Neuronal stem cell (in vitro differentiated cells): ENCODE data around the gene C14orf180.

Experiments used
- DNase-seq: peaks from one replicate; pipeline ENCODE4 v3.0.0-alpha.2; 2013; ENCODE audit warnings: low spot score
- H2AFZ ChIP-seq: one replicate; pipeline ENCODE4 v1.6.1; 2013; ENCODE audit warnings: mild to moderate bottlenecking, low read length, inconsistent platforms
- H2AK5ac ChIP-seq: 2 replicates; pipeline ENCODE4 v1.6.1; 2013; ENCODE audit warnings: low read depth, mild to moderate bottlenecking, inconsistent platforms, low read length, moderate library complexity, mixed read lengths
- H2BK120ac ChIP-seq: 2 replicates; pipeline ENCODE4 v1.6.1; 2013; ENCODE audit warnings: low read depth, mild to moderate bottlenecking, inconsistent platforms, low read length, moderate library complexity, mixed read lengths
- H2BK12ac ChIP-seq: one replicate; pipeline ENCODE4 v1.6.1; 2013; ENCODE audit warnings: low read length, inconsistent platforms
- H2BK15ac ChIP-seq: 2 replicates; pipeline ENCODE4 v1.6.1; 2013; ENCODE audit warnings: mild to moderate bottlenecking, low read length, inconsistent platforms, mixed read lengths
- H2BK5ac ChIP-seq: one replicate; pipeline ENCODE4 v1.6.1; 2013; ENCODE audit warnings: inconsistent platforms, mild to moderate bottlenecking, low read length, moderate library complexity
- H3K14ac ChIP-seq: one replicate; pipeline ENCODE4 v1.6.1; 2013; ENCODE audit warnings: low read length, inconsistent platforms
- H3K18ac ChIP-seq: 2 replicates; pipeline ENCODE4 v1.6.1; 2013; ENCODE audit warnings: low read length, inconsistent platforms
- H3K23ac ChIP-seq: 2 replicates; pipeline ENCODE4 v1.6.1; 2013; ENCODE audit warnings: low read depth, mild to moderate bottlenecking, mixed read lengths, low read length, inconsistent platforms; ENCODE audit not compliant: poor library complexity
- H3K27ac ChIP-seq: replicated peaks from 3 replicates; pipeline ENCODE4 v1.5.1; 2013; ENCODE audit warnings: low read length, inconsistent platforms
- H3K27me3 ChIP-seq, 3 experiments: 2 replicates each; pipeline ENCODE4 v1.6.1; 2013; ENCODE audit warnings: low read length in 3 of 3, mild to moderate bottlenecking in 2 of 3, inconsistent platforms in 1 of 3, low read depth in 1 of 3, mixed read lengths in 1 of 3, moderate library complexity in 1 of 3; ENCODE audit not compliant: control insufficient read depth in 3 of 3, insufficient read depth in 3 of 3
- H3K36me3 ChIP-seq, 2 donors: replicated peaks in 1 of 2; 2 replicates each; pipeline ENCODE4 v1.6.1; 2013; ENCODE audit warnings: low read length in 2 of 2; ENCODE audit not compliant: control insufficient read depth in 2 of 2, insufficient read depth in 2 of 2
- H3K4ac ChIP-seq: 2 replicates; pipeline ENCODE4 v1.6.1; 2013; ENCODE audit warnings: inconsistent platforms, mild to moderate bottlenecking, low read length, moderate library complexity
- H3K4me1 ChIP-seq, 2 donors: 1 replicate in 1 of 2; 2 replicates in 1 of 2; pipeline ENCODE4 v1.6.1; 2013; ENCODE audit warnings: low read length in 2 of 2, low read depth in 1 of 2; ENCODE audit not compliant: control insufficient read depth in 2 of 2, insufficient read depth in 1 of 2
- H3K4me2 ChIP-seq: one replicate; pipeline ENCODE4 v1.6.1; 2013; ENCODE audit warnings: mild to moderate bottlenecking, low read length, inconsistent platforms; ENCODE audit not compliant: insufficient read depth, poor library complexity, severe bottlenecking
- H3K4me3 ChIP-seq, 2 donors: 2 replicates each; pipeline ENCODE4 v1.5.1; 2013; ENCODE audit warnings: low read length in 2 of 2, mild to moderate bottlenecking in 2 of 2, inconsistent platforms in 1 of 2, moderate library complexity in 1 of 2
- H3K79me1 ChIP-seq: one replicate; pipeline ENCODE4 v1.6.1; 2013; ENCODE audit warnings: low read depth, mild to moderate bottlenecking, inconsistent platforms, low read length, moderate library complexity
- H3K9ac ChIP-seq: one replicate; pipeline ENCODE4 v1.6.1; 2013; ENCODE audit warnings: mild to moderate bottlenecking, low read depth, low read length, inconsistent platforms; ENCODE audit not compliant: poor library complexity
- H3K9me3 ChIP-seq, 2 donors: replicated peaks in 1 of 2; 2 replicates each; pipeline versions ENCODE3 to v1.6.1; 2013; ENCODE audit warnings: low read length in 2 of 2, mild to moderate bottlenecking in 2 of 2, inconsistent platforms in 1 of 2, low read depth in 1 of 2, mixed read lengths in 1 of 2, moderate library complexity in 1 of 2; ENCODE audit not compliant: control insufficient read depth in 2 of 2, insufficient read depth in 1 of 2
- H4K8ac ChIP-seq: one replicate; pipeline ENCODE4 v1.6.1; 2013; ENCODE audit warnings: low read depth, mild to moderate bottlenecking, inconsistent platforms, low read length, moderate library complexity
- H4K91ac ChIP-seq: one replicate; pipeline ENCODE4 v1.6.1; 2013; ENCODE audit warnings: low read length, low read depth, mild to moderate bottlenecking, inconsistent platforms; ENCODE audit not compliant: poor library complexity
- WGBS, 2 donors: extraction: QIAGEN DNeasy Blood & Tissue Kit; methylation state at CpG; one replicate each; pipeline ENCODE4 v1.1.7; 2013; ENCODE audit warnings: missing lambda C conversion rate in 2 of 2, mixed read lengths in 1 of 2; ENCODE audit not compliant: insufficient read length in 2 of 2, insufficient replicate concordance in 1 of 2; ENCODE audit errors: extremely low coverage in 2 of 2; 5-methylcytosine and 5-hydroxymethylcytosine counted together

The C14orf180 gene

DNA sequence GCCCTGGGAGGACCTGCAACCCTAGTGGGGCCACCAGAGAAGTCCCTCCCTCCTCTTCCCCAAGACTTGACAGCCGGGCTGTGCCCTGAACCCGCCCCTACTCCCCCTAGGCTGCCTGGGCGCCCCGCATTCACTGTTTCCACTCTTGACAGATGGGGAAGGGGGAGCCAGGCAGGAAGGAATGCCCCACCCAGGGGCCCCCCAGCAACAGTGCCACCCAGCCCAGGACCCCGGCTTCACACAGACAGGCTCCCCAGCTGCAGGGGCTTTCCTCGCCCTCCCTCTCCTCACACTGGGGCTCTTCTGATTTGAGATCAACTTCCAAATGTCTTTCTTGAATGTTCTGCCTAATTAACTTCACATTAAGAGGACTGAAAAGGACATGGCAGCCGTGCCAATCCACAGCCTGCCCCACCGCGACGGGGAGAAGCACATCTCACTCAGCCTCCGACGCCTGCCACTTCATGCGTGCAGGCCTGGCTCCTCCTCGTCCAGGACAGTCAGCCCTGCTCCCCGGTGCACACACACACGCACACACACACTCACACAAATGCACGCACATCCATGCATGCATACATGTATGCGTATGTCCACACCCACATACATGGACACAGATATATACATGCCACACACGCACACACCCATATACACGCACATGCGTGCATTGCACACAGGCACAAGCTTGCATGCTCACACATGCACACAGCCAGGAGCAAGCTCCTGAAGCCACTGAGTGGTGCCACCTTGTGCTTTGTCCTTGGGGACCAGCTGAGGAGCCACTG lies 19.6 kb upstream of the C14orf180 start:
- H2AK5ac ChIP-seq = peak overlapping the region; percentile 47
- H3K4ac ChIP-seq = no peak overlapping the region
- H3K27me3 ChIP-seq = peaks cover 0 to 54% (median 0%) of the 10 kb centered on the region in 3 experiments
- no peak overlapping the region for H3K23ac ChIP-seq
- peak overlapping the region in 1 of 2 donors; percentile 66 for H3K4me3 ChIP-seq
- H3K27ac ChIP-seq = no peak overlapping the region
- H2AFZ ChIP-seq = no peak overlapping the region
- H2BK120ac ChIP-seq = no peak overlapping the region
- H3K36me3 ChIP-seq = no peaks in the 10 kb centered on the region
- peaks cover 2% of the 10 kb centered on the region for H3K79me1 ChIP-seq
- no peaks in the 10 kb centered on the region for H3K9me3 ChIP-seq
- no CpG with 5 or more reads among the region's 21 CpGs for WGBS, 2 donors
- no peak overlapping the region for H3K4me2 ChIP-seq
- H3K18ac ChIP-seq = peak overlapping the region; percentile 66
- no peak overlapping the region for H2BK15ac ChIP-seq
- no peak overlapping the region for H2BK12ac ChIP-seq
- H3K4me1 ChIP-seq = peaks cover 5 to 11% of the 10 kb centered on the region in 2 donors
- no peak overlapping the region for H4K91ac ChIP-seq
- peak overlapping the region; percentile 1 for H4K8ac ChIP-seq
- H3K9ac ChIP-seq = no peak overlapping the region
- peak overlapping the region; percentile 10 for H3K14ac ChIP-seq
- DNase-seq = no peak
- no peak overlapping the region for H2BK5ac ChIP-seq

DNA sequence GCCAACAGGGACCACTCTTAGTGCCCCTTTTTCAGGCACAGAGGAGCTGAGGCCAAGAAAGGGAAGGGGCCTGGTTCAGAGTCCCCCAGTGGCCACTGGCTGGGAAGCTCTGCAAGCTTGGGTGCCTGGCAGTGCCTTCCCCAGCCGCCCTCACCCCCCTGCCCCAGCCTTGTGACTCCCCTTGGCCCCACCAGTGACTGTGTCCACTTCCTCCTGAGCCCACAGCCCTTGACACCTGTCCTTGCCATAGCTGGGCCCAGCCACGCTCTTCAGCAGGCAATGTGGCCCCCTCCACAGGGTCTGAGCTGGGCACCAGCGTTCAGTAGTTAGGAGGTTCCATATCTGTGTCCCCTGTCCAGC lies 19.0 kb upstream of the C14orf180 start:
- H3K4me2 ChIP-seq = no peak overlapping the region
- peaks cover 2% of the 10 kb centered on the region for H3K79me1 ChIP-seq
- no peak overlapping the region for H2BK120ac ChIP-seq
- DNase-seq = no peak
- no peak overlapping the region for H3K4me3 ChIP-seq
- H2BK15ac ChIP-seq = peak overlapping the region; percentile 26
- H3K23ac ChIP-seq = no peak overlapping the region
- H3K27ac ChIP-seq = no peak overlapping the region
- peak overlapping the region; percentile 47 for H2AK5ac ChIP-seq
- no peak overlapping the region for H4K8ac ChIP-seq
- H3K36me3 ChIP-seq = no peaks in the 10 kb centered on the region
- H4K91ac ChIP-seq = no peak overlapping the region
- no peak overlapping the region for H3K4ac ChIP-seq
- peak overlapping the region; percentile 53 for H2BK12ac ChIP-seq
- peak overlapping the region; percentile 66 for H3K18ac ChIP-seq
- H3K4me1 ChIP-seq = peaks cover 5 to 11% of the 10 kb centered on the region in 2 donors
- H3K9ac ChIP-seq = no peak overlapping the region
- H3K27me3 ChIP-seq = peaks cover 0 to 55% (median 0%) of the 10 kb centered on the region in 3 experiments
- no CpG with 5 or more reads among the region's 3 CpGs for WGBS, 2 donors
- H2AFZ ChIP-seq = no peak overlapping the region
- no peak overlapping the region for H2BK5ac ChIP-seq
- peak overlapping the region; percentile 14 for H3K14ac ChIP-seq
- no peaks in the 10 kb centered on the region for H3K9me3 ChIP-seq

DNA sequence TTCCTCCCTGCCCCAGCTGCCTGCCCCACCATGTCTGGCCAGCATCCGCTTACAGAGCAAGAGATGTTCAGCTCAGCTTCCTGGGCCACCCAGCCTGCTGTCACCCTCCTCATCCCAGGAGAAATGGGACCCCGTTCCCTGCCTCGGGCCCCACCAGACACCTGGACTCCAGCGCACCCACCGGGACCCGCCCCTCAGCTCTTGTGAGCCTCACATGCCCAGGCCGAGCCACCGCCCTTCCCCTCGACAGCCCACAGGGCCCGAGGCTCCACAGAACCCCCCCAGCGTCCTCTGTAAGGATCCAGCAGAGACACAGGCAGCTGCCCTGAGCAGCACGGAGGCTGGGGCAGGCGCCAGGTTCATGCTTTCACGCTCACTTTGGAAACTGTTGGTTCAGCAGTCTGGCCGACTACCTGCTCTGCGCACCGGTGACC lies 18.4 kb upstream of the C14orf180 start:
- Histone ChIP-seq H3K4ac (no peak overlapping the region), H3K4me3 (no peak overlapping the region), H2BK120ac (no peak overlapping the region), H4K8ac (no peak overlapping the region), H2AFZ (no peak overlapping the region), H3K4me2 (no peak overlapping the region), H4K91ac (no peak overlapping the region), H3K23ac (no peak overlapping the region), H2AK5ac (peak overlapping the region; percentile 71), H3K79me1 (peaks cover 2% of the 10 kb centered on the region), H2BK5ac (no peak overlapping the region), H3K4me1 (peaks cover 5 to 11% of the 10 kb centered on the region in 2 donors), H3K18ac (peak overlapping the region; percentile 78), H3K9ac (no peak overlapping the region), H2BK15ac (peak overlapping the region; percentile 38), H3K36me3 (no peaks in the 10 kb centered on the region), H3K9me3 (no peaks in the 10 kb centered on the region), H2BK12ac (peak overlapping the region; percentile 53), H3K14ac (peak overlapping the region; percentile 14), H3K27me3 (peaks cover 0 to 53% (median 0%) of the 10 kb centered on the region in 3 experiments), H3K27ac (no peak overlapping the region)
- no CpG with 5 or more reads among the region's 17 CpGs for WGBS, 2 donors
- DNase-seq = no peak

DNA sequence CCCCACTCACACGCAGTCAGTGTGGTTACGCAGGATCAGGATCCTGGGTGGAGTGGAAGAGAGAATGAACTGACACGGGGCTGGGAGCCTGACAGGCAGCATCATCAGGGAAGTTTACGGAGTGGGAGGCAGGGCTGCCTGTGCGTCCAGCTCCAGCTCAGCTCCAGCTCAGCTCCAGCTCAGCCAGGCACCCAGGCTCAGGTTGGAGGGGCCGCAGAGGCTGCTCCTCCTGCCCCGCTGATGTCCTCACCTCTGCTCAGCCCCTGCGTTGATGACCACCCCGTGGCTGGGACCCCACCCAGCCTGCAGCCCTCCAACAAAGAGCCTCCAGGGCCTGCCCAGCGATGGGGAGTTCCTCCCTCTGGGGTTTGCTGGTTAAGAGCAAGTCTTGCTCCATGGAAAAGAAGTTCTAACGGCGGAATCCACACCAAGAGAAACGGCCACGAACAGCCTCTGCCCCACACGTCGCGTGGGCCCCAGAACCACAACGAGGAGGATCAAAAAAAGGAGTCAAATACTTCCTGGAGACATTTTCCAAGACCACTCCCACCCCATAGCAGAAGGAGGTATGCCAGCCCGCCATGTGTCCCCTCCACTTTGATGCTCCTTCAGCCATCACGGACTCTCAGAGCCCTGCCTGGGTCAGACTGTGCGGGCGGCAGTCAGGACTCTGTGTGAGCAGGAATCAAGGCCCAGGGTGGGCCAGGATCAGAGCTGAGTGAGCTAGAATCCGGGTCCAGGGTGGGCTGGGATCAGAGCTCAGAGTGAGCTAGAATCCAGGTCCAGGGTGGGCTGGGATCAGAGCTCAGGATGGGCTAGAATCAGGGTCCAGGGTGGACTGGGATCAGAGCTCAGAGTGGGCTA lies 17.7 kb upstream of the C14orf180 start:
- Histone ChIP-seq H3K9ac (no peak overlapping the region), H2BK120ac (no peak overlapping the region), H3K79me1 (peaks cover 2% of the 10 kb centered on the region), H3K27me3 (peaks cover 0 to 57% (median 0%) of the 10 kb centered on the region in 3 experiments), H4K91ac (no peak overlapping the region), H3K36me3 (no peaks in the 10 kb centered on the region), H3K23ac (no peak overlapping the region), H3K4me3 (no peak overlapping the region), H3K4me2 (no peak overlapping the region), H3K18ac (peak overlapping the region; percentile 39), H3K14ac (no peak overlapping the region), H2BK5ac (no peak overlapping the region), H2BK12ac (no peak overlapping the region), H2BK15ac (no peak overlapping the region), H3K27ac (no peak overlapping the region), H2AFZ (no peak overlapping the region), H3K4me1 (peaks cover 5 to 11% of the 10 kb centered on the region in 2 donors), H2AK5ac (no peak overlapping the region), H4K8ac (no peak overlapping the region), H3K9me3 (no peaks in the 10 kb centered on the region), H3K4ac (no peak overlapping the region)
- DNase-seq = no peak
- WGBS, 2 donors = no CpG with 5 or more reads among the region's 23 CpGs
